ENCODE measurements around the gene ZBTB34.

Gene ZBTB34

DNA sequence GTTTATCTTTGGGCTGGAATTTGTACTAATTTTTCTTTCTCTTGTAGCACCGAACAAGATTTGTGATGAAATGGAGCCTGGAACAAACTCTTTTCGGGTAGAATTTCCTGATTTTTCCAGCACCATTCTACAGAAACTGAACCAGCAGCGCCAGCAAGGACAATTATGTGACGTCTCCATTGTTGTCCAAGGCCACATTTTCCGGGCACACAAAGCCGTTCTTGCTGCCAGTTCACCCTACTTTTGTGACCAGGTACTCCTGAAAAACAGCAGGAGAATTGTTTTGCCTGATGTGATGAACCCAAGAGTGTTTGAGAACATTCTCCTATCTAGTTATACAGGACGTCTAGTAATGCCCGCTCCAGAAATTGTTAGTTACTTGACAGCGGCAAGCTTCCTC lies 28.0 kb upstream of the ZBTB34 start:
- Histone ChIP-seq H3K4me1 (ENCODE audit: control insufficient read depth, insufficient read depth, low read length) (no peaks in the 10 kb centered on the region), H3K4me3 (ENCODE audit: low read depth, low read length) (no peak overlapping the region), H3K9me3 (ENCODE audit: control insufficient read depth, insufficient read depth, low read length) (no peaks in the 10 kb centered on the region), H3K9ac (ENCODE audit: low read depth, low read length) (no peak overlapping the region), H3K36me3 (ENCODE audit: control insufficient read depth, insufficient read depth, low read length) (peaks cover 9% of the 10 kb centered on the region), H3K27me3 (ENCODE audit: control insufficient read depth, insufficient read depth, low read length) (no peaks in the 10 kb centered on the region)

DNA sequence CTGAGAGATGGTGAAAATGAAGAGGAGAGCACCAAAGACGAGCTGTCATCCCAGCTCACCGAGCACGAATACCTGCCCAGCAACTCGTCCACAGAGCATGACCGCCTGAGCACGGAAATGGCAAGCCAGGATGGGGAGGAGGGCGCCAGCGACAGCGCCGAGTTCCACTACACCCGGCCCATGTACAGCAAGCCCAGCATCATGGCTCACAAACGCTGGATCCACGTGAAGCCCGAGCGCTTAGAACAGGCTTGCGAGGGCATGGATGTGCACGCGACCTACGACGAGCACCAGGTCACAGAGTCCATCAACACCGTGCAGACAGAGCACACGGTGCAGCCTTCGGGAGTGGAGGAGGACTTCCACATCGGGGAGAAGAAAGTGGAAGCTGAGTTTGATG lies 27.4 kb upstream of the ZBTB34 start:
- Histone ChIP-seq H3K27me3 (ENCODE audit: control insufficient read depth, insufficient read depth, low read length) (no peaks in the 10 kb centered on the region), H3K9ac (ENCODE audit: low read depth, low read length) (no peak overlapping the region), H3K4me1 (ENCODE audit: control insufficient read depth, insufficient read depth, low read length) (no peaks in the 10 kb centered on the region), H3K4me3 (ENCODE audit: low read depth, low read length) (no peak overlapping the region), H3K36me3 (ENCODE audit: control insufficient read depth, insufficient read depth, low read length) (peaks cover 9% of the 10 kb centered on the region), H3K9me3 (ENCODE audit: control insufficient read depth, insufficient read depth, low read length) (no peaks in the 10 kb centered on the region)

DNA sequence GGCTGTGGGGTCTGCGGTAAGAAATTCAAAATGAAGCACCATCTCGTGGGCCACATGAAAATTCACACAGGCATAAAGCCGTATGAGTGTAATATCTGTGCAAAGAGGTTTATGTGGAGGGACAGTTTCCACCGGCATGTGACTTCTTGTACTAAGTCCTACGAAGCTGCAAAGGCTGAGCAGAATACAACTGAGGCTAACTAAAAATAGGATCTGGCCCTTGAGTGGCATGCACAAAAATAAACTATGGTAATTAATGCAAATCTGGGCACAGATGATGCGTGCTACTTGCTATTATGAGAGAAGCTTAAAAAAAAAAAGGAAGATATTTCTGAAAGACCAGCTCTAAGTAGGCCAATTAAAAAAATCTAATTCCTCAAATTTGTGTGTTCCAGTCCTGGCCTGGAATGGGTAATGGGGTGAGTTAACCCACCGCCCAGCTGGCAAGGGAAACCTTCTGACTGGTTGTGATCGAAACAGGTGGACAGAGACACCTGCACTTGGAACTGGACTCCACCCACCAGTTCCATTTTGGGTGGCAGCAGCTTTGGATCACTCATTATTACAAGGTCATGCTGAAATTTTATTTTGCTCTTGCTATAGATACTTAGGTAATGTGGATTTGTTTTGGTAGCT lies 26.6 kb upstream of the ZBTB34 start:
- Histone ChIP-seq H3K4me1 (ENCODE audit: control insufficient read depth, insufficient read depth, low read length) (no peaks in the 10 kb centered on the region), H3K9me3 (ENCODE audit: control insufficient read depth, insufficient read depth, low read length) (no peaks in the 10 kb centered on the region), H3K27me3 (ENCODE audit: control insufficient read depth, insufficient read depth, low read length) (no peaks in the 10 kb centered on the region), H3K36me3 (ENCODE audit: control insufficient read depth, insufficient read depth, low read length) (peaks cover 9% of the 10 kb centered on the region), H3K9ac (ENCODE audit: low read depth, low read length) (no peak overlapping the region), H3K4me3 (ENCODE audit: low read depth, low read length) (no peak overlapping the region)

DNA sequence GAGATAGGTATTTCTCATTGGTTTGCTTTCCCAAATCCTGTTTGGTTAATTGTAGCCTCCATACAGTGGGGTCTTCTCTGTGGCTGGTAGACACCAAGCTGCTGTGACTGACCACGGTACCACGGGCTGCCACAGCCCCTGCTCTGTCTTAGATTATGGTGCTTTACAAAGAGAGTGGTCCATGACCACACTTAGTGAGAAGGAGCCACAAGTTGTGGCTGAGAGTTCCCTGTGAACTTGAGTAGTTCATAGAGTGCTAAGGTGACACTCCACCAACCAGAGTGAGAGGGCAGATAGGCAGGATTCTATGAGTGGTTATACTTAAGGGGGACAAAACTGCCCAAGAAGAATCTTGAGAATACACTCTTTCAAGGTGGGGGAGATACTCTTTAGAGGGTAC lies 25.8 kb upstream of the ZBTB34 start:
- no peak overlapping the region for H3K4me3 ChIP-seq (ENCODE audit: low read depth, low read length)
- peaks cover 9% of the 10 kb centered on the region for H3K36me3 ChIP-seq (ENCODE audit: control insufficient read depth, insufficient read depth, low read length)
- no peaks in the 10 kb centered on the region for H3K27me3 ChIP-seq (ENCODE audit: control insufficient read depth, insufficient read depth, low read length)
- no peak overlapping the region for H3K9ac ChIP-seq (ENCODE audit: low read depth, low read length)
- H3K4me1 ChIP-seq (ENCODE audit: control insufficient read depth, insufficient read depth, low read length), result no peaks in the 10 kb centered on the region
- no peaks in the 10 kb centered on the region for H3K9me3 ChIP-seq (ENCODE audit: control insufficient read depth, insufficient read depth, low read length)

DNA sequence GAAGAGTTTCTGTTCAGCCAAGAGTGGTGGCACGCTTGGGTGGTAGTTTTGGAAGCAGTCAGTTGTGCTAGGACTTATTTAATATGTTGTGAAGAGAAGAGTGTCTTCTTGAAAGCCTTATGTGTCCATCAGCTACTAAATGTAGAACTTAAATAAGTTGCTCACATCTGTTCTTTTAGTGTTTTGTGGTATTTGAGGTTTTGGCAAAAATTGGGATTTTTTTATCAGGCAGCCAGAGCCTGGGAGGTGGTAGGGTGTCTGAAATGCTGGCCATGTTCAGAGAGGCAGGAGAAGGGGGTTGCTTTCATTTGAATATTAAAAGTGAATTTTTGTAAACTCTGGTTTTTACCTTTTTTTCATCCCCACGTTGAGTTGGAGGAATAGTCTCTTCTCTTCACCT lies 24.2 kb upstream of the ZBTB34 start:
- Histone ChIP-seq H3K36me3 (ENCODE audit: control insufficient read depth, insufficient read depth, low read length) (peaks cover 9% of the 10 kb centered on the region), H3K9me3 (ENCODE audit: control insufficient read depth, insufficient read depth, low read length) (no peaks in the 10 kb centered on the region), H3K9ac (ENCODE audit: low read depth, low read length) (no peak overlapping the region), H3K4me3 (ENCODE audit: low read depth, low read length) (no peak overlapping the region), H3K27me3 (ENCODE audit: control insufficient read depth, insufficient read depth, low read length) (no peaks in the 10 kb centered on the region), H3K4me1 (ENCODE audit: control insufficient read depth, insufficient read depth, low read length) (no peaks in the 10 kb centered on the region)

DNA sequence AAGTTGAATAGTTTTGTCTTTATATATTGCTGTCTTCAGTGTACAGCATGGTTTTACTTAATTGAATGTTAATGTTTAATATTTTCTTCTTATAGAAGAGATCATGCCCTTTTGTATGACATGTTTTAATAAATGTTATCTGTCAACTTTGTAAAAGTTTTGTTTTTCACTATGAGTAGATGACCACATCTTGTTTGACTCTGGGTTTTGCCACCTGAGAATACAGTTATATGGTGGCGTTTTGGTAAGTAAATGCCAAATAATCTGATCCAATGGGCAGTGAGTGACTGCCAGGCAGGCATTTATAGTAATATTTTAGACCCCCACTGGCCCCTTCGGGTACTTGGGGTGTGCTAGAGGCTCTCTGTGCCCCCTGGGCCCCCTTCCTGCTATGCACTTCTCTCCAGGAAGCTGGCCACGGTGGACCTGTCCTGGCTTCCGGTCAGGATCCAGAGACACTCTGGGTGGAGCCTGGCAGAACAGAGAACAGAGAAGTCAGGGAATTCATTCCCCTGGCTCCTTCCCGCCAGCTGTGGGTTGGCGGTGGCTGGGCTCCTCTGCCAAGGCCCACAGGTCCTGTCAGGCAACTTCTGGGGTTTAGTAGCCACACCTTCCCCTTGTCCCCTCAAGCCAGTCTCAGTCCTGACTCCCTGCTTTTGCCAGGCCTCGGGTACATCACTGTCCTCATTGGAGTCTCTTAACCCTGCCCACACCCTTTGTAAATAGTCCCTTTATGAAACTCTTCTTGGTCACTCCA lies 22.2 kb upstream of the ZBTB34 start:
- H3K4me3 ChIP-seq (ENCODE audit: low read depth, low read length), result no peak overlapping the region
- H3K4me1 ChIP-seq (ENCODE audit: control insufficient read depth, insufficient read depth, low read length), result no peaks in the 10 kb centered on the region
- H3K9ac ChIP-seq (ENCODE audit: low read depth, low read length), result no peak overlapping the region
- H3K27me3 ChIP-seq (ENCODE audit: control insufficient read depth, insufficient read depth, low read length), result no peaks in the 10 kb centered on the region
- H3K9me3 ChIP-seq (ENCODE audit: control insufficient read depth, insufficient read depth, low read length), result no peaks in the 10 kb centered on the region
- H3K36me3 ChIP-seq (ENCODE audit: control insufficient read depth, insufficient read depth, low read length), result peaks cover 5% of the 10 kb centered on the region

DNA sequence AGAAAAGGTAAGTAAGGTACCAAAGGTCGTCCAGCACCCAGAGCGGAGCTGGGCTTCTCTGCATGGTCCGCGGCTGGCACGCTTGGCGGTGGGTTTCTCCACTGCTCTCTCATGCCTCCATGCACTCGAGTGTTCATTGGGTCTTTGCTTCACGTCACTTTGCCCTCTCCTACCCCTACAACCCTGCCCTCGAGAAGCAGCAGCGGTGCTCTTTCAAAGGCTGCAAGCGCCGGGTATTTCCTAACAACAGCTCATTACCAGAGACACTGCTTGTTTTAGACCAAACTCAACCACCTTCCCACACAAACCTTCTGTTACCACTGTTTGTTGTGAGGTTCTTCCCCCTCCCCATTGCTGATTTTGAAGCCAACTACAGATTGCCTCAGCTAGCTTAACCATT lies 21.5 kb upstream of the ZBTB34 start:
- H3K36me3 ChIP-seq (ENCODE audit: control insufficient read depth, insufficient read depth, low read length), result no peaks in the 10 kb centered on the region
- H3K9ac ChIP-seq (ENCODE audit: low read depth, low read length), result no peak overlapping the region
- no peaks in the 10 kb centered on the region for H3K27me3 ChIP-seq (ENCODE audit: control insufficient read depth, insufficient read depth, low read length)
- H3K9me3 ChIP-seq (ENCODE audit: control insufficient read depth, insufficient read depth, low read length), result no peaks in the 10 kb centered on the region
- no peaks in the 10 kb centered on the region for H3K4me1 ChIP-seq (ENCODE audit: control insufficient read depth, insufficient read depth, low read length)
- H3K4me3 ChIP-seq (ENCODE audit: low read depth, low read length), result no peak overlapping the region

DNA sequence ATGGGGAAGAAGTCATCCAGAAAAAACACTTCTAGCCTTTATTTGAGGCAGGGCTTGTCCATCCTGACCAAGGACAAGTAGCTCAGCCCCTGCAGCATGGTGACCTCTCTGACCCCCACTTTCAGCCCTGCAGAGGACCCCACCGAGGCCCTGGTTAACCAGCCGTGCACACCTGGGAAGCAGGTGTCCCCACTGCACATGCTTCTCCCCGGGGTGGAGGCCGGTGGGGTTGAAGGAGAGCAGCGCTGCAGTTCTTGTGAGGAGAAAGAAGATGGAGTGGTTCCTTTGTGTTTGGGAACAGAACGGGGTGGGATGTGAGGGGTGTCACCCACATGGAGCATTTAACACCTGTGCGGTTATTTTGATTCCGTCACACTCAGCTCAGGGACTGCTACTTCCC lies 21.1 kb upstream of the ZBTB34 start:
- Histone ChIP-seq H3K4me3 (ENCODE audit: low read depth, low read length) (no peak overlapping the region), H3K27me3 (ENCODE audit: control insufficient read depth, insufficient read depth, low read length) (no peaks in the 10 kb centered on the region), H3K4me1 (ENCODE audit: control insufficient read depth, insufficient read depth, low read length) (no peaks in the 10 kb centered on the region)

DNA sequence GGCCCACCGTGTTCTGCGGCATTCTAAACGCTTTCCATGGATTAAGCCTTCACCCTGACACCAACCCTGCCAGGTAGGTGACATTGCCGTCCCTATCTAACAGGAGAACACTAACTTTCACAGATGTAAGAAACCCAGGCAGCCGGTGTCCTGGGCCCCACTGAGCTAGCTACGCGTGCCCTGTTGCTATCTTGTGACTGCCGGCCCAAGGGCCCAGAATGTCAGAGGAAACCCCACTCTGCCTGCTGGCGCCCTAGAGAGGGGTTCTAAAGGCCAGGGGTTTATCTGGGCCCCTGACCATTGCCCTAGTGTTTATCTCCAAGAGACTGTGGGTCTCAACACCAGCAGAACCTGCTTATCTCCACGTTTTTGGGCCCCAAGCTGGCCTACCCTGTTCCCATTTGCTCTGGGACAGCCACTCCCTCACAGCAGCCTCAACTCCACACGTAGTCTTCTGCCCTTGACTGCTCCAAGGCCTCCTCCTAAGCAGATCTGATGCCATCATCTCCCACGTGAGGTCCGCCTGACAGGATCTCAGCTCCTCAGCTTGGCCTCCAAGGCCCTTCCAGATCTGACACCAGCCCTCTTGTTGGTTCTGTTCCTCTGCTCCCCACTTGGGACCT lies 18.1 kb upstream of the ZBTB34 start:
- Histone ChIP-seq H3K36me3 (ENCODE audit: control insufficient read depth, insufficient read depth, low read length) (no peaks in the 10 kb centered on the region), H3K4me1 (ENCODE audit: control insufficient read depth, insufficient read depth, low read length) (no peaks in the 10 kb centered on the region), H3K9ac (ENCODE audit: low read depth, low read length) (no peak overlapping the region), H3K9me3 (ENCODE audit: control insufficient read depth, insufficient read depth, low read length) (no peaks in the 10 kb centered on the region), H3K4me3 (ENCODE audit: low read depth, low read length) (no peak overlapping the region), H3K27me3 (ENCODE audit: control insufficient read depth, insufficient read depth, low read length) (no peaks in the 10 kb centered on the region)

More for the DNA sequence above, 21.1 kb upstream of the ZBTB34 start:
- Histone ChIP-seq H3K9me3 (ENCODE audit: control insufficient read depth, insufficient read depth, low read length) (no peaks in the 10 kb centered on the region), H3K36me3 (ENCODE audit: control insufficient read depth, insufficient read depth, low read length) (no peaks in the 10 kb centered on the region), H3K9ac (ENCODE audit: low read depth, low read length) (no peak overlapping the region)

DNA sequence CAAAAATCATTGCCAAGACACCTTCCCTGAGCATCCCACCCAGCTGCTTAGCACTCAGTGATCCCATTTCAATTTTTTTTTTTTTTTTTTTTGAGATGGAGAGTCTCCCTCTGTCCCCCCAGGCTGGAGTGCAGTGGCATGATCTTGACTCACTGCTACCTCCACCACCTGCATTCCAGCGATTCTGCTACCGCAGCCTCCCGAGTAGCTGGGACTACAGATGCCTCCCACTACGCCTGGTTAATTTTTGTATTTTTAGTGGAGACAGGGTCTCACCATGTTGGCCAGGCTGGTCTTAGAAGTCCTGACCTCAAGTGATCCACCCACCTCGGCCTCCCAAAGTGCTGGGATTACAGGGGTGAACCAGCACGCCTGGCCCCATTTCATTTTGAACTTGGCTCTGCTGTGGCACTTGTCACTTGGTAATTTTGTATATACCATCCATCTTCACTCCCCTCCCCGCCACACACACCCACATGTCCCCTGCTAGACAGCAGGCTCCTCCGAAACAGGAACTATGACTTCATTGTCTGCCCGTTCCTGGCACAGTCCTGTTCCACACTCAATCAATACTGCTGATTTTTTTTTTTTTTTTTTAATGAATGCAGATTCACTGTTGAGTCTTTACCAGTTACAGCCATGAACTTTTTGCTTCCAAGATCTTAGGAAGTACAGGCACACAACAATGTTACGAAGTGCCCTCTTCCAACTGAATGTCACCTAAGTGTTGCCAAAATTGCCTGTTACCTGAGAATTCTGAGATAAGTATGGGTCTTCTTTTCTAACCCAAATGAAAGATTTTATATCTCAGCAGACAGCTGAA lies 17.3 kb upstream of the ZBTB34 start:
- H3K9me3 ChIP-seq (ENCODE audit: control insufficient read depth, insufficient read depth, low read length), result no peaks in the 10 kb centered on the region
- H3K9ac ChIP-seq (ENCODE audit: low read depth, low read length), result no peak overlapping the region
- H3K4me3 ChIP-seq (ENCODE audit: low read depth, low read length), result no peak overlapping the region

DNA sequence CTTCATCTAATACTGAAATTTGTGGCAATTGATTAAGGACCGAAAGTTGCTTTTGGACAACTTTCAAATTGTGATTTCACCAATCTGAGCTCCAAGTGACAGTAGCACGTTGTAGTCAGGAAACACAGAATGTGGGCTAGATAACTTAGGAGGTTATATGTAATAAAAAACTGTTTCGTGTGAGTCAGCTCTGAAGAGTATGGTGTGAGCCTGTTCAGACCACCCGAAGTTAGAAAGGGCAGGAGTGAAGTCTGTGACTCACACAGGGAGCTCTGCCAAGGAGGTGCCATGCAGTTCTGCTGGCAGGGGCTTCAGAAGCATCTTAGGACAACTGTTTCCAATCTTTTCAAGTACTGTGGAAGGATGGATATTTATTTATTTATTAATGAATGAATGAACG lies 16.4 kb upstream of the ZBTB34 start:
- Histone ChIP-seq H3K9me3 (ENCODE audit: control insufficient read depth, insufficient read depth, low read length) (no peaks in the 10 kb centered on the region), H3K4me3 (ENCODE audit: low read depth, low read length) (no peak overlapping the region), H3K4me1 (ENCODE audit: control insufficient read depth, insufficient read depth, low read length) (no peaks in the 10 kb centered on the region), H3K9ac (ENCODE audit: low read depth, low read length) (no peak overlapping the region), H3K27me3 (ENCODE audit: control insufficient read depth, insufficient read depth, low read length) (no peaks in the 10 kb centered on the region), H3K36me3 (ENCODE audit: control insufficient read depth, insufficient read depth, low read length) (no peaks in the 10 kb centered on the region)

More for the DNA sequence above, 17.3 kb upstream of the ZBTB34 start:
- Histone ChIP-seq H3K27me3 (ENCODE audit: control insufficient read depth, insufficient read depth, low read length) (no peaks in the 10 kb centered on the region), H3K36me3 (ENCODE audit: control insufficient read depth, insufficient read depth, low read length) (no peaks in the 10 kb centered on the region), H3K4me1 (ENCODE audit: control insufficient read depth, insufficient read depth, low read length) (no peaks in the 10 kb centered on the region)

All from iPS-15b (cell line).